ENCODE data around the gene DIPK1A. TPM values are rescaled to one million over a fixed set of nuclear protein-coding genes. Genes with fewer than 3 reads are reported as not detected.

DIPK1A gene
- total RNA-seq, 1 experiment from 2014 or later = 10.5 TPM

DNA sequence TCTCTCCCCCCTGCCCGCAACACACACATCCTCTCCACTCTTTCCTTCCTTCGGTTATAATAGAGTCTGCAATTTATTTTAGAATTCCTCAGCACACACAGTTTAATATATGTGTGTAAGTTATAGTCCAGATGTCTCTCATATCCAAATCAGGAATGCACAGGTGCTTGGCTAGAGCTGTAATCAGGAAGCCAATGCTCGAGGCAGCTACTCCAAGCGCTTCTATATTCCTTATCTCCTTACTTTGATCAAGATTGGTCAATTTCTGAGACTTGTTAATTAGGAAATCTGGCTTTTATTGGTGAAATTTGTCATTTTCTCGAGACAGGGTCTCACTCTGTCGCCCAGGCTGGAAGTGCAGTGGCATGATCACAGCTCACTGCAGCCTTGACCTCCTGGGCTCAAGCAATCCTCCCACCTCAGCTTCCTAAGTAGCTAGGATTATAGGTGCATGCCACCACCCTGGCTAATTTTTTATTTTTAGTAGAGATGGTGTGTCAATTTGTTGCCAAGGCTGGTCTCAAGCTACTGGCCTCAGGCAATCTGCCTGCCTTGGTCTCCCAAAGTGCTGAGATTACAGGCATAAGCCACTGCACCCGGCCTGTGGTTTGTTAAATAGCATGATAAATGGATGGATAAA, 101.7 kb downstream of the DIPK1A start:
- TF ChIP-seq EZH2 (IDR thresholded peaks at IDR 0.05; ENCODE audit: low read depth) = no peak
- TF ChIP-seq, protein P1, sequence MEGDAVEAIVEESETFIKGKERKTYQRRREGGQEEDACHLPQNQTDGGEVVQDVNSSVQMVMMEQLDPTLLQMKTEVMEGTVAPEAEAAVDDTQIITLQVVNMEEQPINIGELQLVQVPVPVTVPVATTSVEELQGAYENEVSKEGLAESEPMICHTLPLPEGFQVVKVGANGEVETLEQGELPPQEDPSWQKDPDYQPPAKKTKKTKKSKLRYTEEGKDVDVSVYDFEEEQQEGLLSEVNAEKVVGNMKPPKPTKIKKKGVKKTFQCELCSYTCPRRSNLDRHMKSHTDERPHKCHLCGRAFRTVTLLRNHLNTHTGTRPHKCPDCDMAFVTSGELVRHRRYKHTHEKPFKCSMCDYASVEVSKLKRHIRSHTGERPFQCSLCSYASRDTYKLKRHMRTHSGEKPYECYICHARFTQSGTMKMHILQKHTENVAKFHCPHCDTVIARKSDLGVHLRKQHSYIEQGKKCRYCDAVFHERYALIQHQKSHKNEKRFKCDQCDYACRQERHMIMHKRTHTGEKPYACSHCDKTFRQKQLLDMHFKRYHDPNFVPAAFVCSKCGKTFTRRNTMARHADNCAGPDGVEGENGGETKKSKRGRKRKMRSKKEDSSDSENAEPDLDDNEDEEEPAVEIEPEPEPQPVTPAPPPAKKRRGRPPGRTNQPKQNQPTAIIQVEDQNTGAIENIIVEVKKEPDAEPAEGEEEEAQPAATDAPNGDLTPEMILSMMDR (conservative IDR thresholded peaks at IDR 0.05) = no peak
- CTCF ChIA-PET = interaction anchor here (0.6 to 1.2 kb wide), 8 partner anchors 19 to 624 kb away, joined by 3 to 11 read pairs (median 3); no protein-coding TSS in a partner anchor
- BruUV-seq (replicated peaks) = no TSS peak

DNA sequence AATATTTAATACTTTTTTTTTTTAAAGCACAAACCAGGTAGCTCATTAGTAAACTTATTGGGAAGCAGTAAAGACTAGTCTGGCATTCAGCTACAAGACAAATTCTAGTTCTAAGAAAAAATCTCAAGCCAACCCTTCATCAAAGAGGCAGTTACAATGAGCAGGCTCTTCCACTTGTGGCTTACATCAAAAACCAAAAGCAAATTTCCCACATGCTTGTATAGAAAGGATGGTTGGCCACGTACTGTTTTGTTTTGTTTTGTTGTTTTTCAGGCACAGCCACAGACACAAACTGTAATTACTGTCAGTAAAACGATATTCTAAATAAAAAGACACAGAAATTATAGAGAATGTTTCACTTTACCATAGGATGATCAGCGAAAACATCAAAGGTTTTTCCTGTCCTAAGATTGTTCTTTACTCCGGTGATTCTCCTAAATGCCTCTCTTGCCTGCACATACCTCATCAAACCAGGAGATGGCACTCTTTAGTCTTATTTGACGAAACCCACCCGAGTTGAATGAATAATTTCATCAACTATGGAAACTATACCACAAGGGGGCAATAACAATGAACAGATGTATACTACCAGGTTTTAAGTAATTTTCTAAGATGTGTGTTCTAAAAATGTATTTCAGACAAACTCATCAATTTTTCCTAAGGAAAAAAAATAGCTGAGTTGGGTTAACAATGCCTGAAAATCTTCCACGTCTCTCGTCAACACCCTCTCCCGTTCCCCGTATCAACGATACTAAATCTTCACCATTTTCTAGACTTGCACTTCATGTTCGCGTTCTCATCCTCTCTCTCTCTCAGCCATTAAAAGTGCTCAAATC, 102.5 kb downstream of the DIPK1A start:
- Histone ChIP-seq H3K27me3 (ENCODE audit: insufficient read depth, low read depth) (no peaks in the 10 kb centered on the region), H3K79me2 (ENCODE audit: low read depth) (no peaks in the 10 kb centered on the region), H3K4me1 (replicated peaks; ENCODE audit: insufficient read depth) (no peaks in the 10 kb centered on the region), H2AFZ (no peak overlapping the region), H4K20me1 (ENCODE audit: insufficient read depth) (no peaks in the 10 kb centered on the region), H3K4me3 (no peak overlapping the region), H3K9me3 (ENCODE audit: insufficient read depth, low read depth) (no peaks in the 10 kb centered on the region), H3K9me2 (ENCODE audit: insufficient read depth) (no peaks in the 10 kb centered on the region), H3F3A (ENCODE audit: insufficient read depth, low read depth) (no peaks in the 10 kb centered on the region; the same call in 1 of the 2 replicates), H3K4me2 (no peak overlapping the region), H3K36me3 (ENCODE audit: low read depth) (no peaks in the 10 kb centered on the region), H3K27ac (no peak overlapping the region)
- BruUV-seq (replicated peaks) = no TSS peak
- POLR2A ChIA-PET (ENCODE audit: unreplicated experiment) = interaction anchor here (0.7 kb wide), 1 partner anchor 135 kb away, joined by 3 read pairs; no protein-coding TSS in a partner anchor
- TF ChIP-seq EZH2 (IDR thresholded peaks at IDR 0.05; ENCODE audit: low read depth) = no peak
- TF ChIP-seq, protein P1 (conservative IDR thresholded peaks at IDR 0.05) = peak; percentile 100
- DNase-seq = peak; percentile 45 to 82
- intact Hi-C loops (cut with micrococcal nuclease; ENCODE audit: unreplicated experiment) = loop anchor here (1.0 kb wide), 3 partner anchors 102 to 204 kb away; no protein-coding TSS in a partner anchor
- CTCF ChIA-PET = interaction anchor here (0.6 to 1.2 kb wide), 11 partner anchors 20 to 624 kb away, joined by 3 to 11 read pairs (median 3); partner anchors contain the start of gene DIPK1A

More for the DNA sequence above, 101.7 kb downstream of the DIPK1A start:
- no peaks in the 10 kb centered on the region for H3K4me1 ChIP-seq (replicated peaks; ENCODE audit: insufficient read depth)
- H3K9me3 ChIP-seq (ENCODE audit: insufficient read depth, low read depth) = no peaks in the 10 kb centered on the region
- POLR2A ChIA-PET (ENCODE audit: unreplicated experiment) = interaction anchor here (0.5 kb wide), 1 partner anchor 131 kb away, joined by 4 read pairs; no protein-coding TSS in a partner anchor
- no peak overlapping the region for H2AFZ ChIP-seq
- no peaks in the 10 kb centered on the region for H4K20me1 ChIP-seq (ENCODE audit: insufficient read depth)
- H3K36me3 ChIP-seq (ENCODE audit: low read depth) = no peaks in the 10 kb centered on the region
- DNase-seq = no peak
- intact Hi-C loops (cut with micrococcal nuclease; ENCODE audit: unreplicated experiment) = loop anchor here (1.0 kb wide), 3 partner anchors 101 to 203 kb away; no protein-coding TSS in a partner anchor
- no peak overlapping the region for H3K4me2 ChIP-seq
- H3K4me3 ChIP-seq = no peak overlapping the region
- H3K79me2 ChIP-seq (ENCODE audit: low read depth) = no peaks in the 10 kb centered on the region
- H3K27ac ChIP-seq = no peak overlapping the region
- H3K27me3 ChIP-seq (ENCODE audit: insufficient read depth, low read depth) = no peaks in the 10 kb centered on the region
- H3F3A ChIP-seq (ENCODE audit: insufficient read depth, low read depth) = no peaks in the 10 kb centered on the region; the same call in 1 of the 2 replicates
- H3K9me2 ChIP-seq (ENCODE audit: insufficient read depth) = no peaks in the 10 kb centered on the region

DNA sequence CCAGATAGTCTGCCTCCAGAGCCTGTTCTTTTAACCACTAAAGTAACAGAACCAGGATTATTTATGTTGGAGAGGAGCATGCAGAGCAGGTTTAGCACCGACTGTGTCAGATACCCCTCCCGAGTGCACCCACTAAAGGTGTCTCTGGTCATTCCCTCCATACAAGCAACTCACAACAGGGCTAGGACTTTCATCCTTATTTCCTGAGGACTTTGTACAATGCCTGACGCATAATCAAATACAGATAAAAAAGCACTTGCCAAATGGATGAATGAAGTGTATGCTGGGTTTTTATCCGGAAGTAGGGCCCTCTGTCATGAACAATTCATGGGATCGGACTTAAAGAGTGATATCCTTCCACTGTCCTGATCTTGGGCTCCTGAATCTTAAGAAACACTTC, 103.4 kb downstream of the DIPK1A start:
- H3F3A ChIP-seq (ENCODE audit: insufficient read depth, low read depth) = no peaks in the 10 kb centered on the region; the same call in 1 of the 2 replicates
- no peaks in the 10 kb centered on the region for H3K9me3 ChIP-seq (ENCODE audit: insufficient read depth, low read depth)
- DNase-seq = no peak
- intact Hi-C loops (cut with micrococcal nuclease; ENCODE audit: unreplicated experiment) = no loop called here
- POLR2A ChIA-PET (ENCODE audit: unreplicated experiment) = interaction anchor here (0.7 kb wide), 1 partner anchor 136 kb away, joined by 3 read pairs; no protein-coding TSS in a partner anchor
- no peaks in the 10 kb centered on the region for H4K20me1 ChIP-seq (ENCODE audit: insufficient read depth)
- no peak overlapping the region for H3K27ac ChIP-seq
- no peaks in the 10 kb centered on the region for H3K79me2 ChIP-seq (ENCODE audit: low read depth)
- H3K9me2 ChIP-seq (ENCODE audit: insufficient read depth) = no peaks in the 10 kb centered on the region
- CTCF ChIA-PET = interaction anchor here (0.6 to 1.0 kb wide), 4 partner anchors 90 to 207 kb away, joined by 3 to 6 read pairs (median 3); partner anchors contain the start of gene DIPK1A
- no TSS peak for BruUV-seq (replicated peaks)
- H3K4me2 ChIP-seq = no peak overlapping the region
- H3K36me3 ChIP-seq (ENCODE audit: low read depth) = no peaks in the 10 kb centered on the region
- H3K27me3 ChIP-seq (ENCODE audit: insufficient read depth, low read depth) = no peaks in the 10 kb centered on the region
- no peak overlapping the region for H3K4me3 ChIP-seq
- no peaks in the 10 kb centered on the region for H3K4me1 ChIP-seq (replicated peaks; ENCODE audit: insufficient read depth)
- H2AFZ ChIP-seq = no peak overlapping the region
- TF ChIP-seq, protein P1 (conservative IDR thresholded peaks at IDR 0.05) = no peak
- no peak for TF ChIP-seq EZH2 (IDR thresholded peaks at IDR 0.05; ENCODE audit: low read depth)

All from PC-9 (cell line).